Activated CD8-positive, alpha-beta memory T cell treated with anti-CD3 and anti-CD28 coated beads for 1 hour (primary cell): ENCODE results near the gene LRRK1.

Experiments used
- DNase-seq, 2 donors: peaks; one replicate each; pipeline ENCODE4 v3.0.0-alpha.2; 2020; ENCODE audit warnings: low read depth in 1 of 2; ENCODE audit errors: extremely low read depth in 1 of 2

Gene LRRK1

DNA sequence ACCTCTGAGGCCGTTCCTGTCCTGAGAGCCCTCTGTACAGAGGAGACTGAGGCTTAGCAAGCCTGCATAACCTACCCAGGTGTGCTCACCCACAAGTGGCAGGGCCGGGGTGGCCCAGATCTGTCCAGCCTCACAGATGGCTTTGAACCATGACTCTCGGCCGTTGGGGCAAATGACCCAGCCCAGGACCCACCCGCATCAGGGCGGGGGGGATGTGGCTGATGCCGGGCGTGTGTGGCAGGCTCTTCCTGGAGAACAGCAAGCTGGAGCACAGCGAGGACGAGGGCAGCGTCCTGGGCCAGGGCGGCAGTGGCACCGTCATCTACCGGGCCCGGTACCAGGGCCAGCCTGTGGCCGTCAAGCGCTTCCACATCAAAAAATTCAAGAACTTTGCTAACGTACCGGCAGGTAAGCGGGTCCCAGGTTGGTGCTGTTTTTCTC lies 133.5 kb downstream of the LRRK1 start:
- DNase-seq, result no peak

DNA sequence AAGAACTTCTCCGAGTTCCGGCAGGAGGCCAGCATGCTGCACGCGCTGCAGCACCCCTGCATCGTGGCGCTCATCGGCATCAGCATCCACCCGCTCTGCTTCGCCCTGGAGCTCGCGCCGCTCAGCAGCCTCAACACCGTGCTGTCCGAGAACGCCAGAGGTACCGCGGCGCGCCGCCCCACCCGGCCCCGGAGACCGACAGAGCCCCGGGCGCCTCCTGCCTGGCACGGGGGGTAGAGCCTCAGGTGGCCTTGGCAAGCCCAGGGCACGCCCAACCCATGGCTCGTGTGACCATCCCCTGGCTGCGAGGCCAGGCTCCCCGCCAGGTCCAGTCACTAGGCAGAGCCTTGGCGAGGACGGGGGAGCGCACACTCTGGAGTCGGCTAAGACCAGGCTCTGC lies 134.1 kb downstream of the LRRK1 start:
- DNase-seq, result no peak

DNA sequence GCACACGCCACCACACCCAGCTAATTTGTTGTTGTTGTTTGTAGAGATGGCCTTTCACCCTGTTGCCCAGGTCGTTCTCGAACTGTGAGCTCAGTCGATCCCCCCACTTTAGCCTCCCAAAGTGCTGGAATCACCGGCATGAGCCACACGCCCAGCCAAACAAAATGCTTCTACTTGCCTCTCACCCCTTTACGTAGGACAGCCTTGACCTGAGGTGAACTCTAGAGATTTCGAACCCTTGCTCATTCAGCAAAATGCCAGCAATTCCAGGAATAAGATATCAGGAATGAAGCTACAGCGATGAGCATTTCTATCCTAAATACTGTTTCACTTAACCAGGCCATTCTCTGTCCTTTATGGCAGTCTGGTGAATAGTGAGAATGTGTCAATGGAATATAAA lies 135.0 kb downstream of the LRRK1 start:
- no peak for DNase-seq

DNA sequence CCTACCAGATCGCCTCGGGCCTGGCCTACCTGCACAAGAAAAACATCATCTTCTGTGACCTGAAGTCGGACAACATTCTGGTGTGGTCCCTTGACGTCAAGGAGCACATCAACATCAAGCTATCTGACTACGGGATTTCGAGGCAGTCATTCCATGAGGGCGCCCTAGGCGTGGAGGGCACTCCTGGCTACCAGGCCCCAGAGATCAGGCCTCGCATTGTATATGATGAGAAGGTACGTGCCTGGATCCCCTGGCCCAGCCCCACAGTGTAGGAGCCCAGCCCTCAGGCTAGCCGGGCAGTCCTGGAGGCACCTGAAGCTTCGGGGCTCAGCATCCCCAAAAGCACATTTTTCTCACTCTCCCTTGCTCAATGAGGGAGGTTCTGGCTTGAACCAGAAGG lies 135.8 kb downstream of the LRRK1 start:
- no peak for DNase-seq

DNA sequence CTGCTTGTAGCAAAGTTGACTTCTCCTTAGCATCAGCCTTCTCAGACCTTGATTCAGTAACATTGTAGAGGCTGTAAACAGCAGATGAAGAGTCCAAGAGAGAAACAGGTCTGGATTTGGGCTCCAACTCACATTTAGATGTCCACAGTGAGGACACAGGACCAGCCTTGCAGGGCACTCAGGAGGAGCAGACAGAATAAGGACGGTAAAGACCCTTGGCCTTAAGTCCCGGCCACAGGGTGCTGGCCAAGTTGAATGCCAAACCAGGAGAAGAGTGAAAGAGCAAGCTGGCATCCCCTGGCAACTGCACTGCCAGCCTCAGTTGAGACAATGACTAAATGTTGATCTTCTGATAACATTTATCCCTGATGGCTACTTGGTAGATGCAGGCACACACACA lies 136.3 kb downstream of the LRRK1 start:
- DNase-seq, result no peak

DNA sequence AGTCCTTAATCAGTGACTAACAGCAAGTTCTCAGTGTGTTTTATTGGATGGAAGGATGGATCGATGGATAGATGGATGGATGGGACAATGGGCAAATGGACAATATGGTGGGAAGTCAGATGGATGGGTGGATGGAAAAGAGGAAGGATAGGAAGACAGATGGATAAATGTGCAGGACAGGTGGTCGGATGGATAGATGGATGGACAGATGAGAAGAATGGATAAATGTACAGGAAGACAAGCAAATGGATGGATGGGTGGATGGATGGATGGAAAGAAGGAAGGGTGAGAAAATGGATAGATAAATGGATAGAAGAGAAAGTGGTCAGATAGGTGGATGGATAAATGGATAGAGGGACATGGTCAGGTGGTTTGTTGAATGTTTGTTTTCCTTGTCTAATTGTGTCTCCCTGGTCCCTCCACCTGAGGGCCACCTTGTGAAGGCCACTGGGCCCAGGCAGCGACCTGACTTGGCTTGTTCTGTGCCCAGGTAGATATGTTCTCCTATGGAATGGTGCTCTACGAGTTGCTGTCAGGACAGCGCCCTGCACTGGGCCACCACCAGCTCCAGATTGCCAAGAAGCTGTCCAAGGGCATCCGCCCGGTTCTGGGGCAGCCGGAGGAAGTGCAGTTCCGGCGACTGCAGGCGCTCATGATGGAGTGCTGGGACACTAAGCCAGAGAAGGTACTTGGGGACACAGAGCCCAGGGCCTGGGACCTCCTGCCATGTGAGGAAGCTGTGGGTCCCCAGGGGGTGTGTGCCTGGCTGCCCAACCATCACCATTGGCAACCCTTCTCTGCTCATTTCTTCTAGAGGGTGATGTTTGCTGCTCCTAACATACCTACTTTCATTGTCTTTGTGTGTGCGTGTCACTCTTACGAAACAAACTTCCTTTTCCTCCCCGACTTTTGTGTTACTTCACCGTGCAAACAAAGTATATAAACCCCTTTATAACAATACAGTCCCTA lies 137.5 kb downstream of the LRRK1 start:
- DNase-seq, result no peak

DNA sequence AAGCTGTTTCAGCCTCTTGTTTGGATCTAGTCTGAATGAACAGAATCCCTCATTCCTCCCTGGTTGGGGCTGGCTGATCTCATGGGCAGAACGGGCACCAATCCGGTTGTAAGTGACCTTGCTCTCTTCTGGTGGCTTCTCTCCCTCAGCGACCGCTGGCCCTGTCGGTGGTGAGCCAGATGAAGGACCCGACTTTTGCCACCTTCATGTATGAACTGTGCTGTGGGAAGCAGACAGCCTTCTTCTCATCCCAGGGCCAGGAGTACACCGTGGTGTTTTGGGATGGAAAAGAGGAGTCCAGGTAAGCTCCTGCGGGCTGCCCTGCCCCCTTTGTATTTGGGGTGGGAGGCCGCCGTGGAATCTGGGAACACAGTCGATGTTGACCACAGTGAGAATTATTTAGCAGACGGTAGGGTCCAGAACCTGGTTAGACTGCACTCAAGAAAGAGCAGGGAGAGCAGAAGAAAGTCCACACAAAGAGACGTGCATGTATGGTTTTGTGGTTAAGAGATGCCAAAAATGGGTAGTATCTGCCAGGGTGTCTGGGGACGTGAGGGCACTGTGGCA lies 138.8 kb downstream of the LRRK1 start:
- no peak for DNase-seq

DNA sequence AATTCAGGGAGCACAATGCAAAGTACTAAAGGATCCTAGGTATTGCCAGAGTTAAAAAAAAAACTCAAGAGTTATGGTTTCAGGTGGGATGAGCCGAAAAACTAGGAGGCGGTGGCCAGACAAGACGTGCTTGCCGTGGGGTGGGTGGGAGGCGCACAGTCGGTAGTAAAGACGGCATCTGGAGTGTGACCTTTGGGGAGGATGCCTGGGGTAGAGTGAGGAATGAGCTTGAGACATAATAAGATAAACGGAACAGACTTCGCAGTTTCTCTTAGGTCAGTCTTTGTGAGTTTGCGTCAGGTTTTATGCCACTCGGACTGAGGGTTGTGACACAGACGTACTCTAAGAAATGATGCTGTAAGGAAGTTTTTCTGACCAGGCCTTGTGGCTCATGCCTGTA lies 139.6 kb downstream of the LRRK1 start:
- DNase-seq, result no peak

DNA sequence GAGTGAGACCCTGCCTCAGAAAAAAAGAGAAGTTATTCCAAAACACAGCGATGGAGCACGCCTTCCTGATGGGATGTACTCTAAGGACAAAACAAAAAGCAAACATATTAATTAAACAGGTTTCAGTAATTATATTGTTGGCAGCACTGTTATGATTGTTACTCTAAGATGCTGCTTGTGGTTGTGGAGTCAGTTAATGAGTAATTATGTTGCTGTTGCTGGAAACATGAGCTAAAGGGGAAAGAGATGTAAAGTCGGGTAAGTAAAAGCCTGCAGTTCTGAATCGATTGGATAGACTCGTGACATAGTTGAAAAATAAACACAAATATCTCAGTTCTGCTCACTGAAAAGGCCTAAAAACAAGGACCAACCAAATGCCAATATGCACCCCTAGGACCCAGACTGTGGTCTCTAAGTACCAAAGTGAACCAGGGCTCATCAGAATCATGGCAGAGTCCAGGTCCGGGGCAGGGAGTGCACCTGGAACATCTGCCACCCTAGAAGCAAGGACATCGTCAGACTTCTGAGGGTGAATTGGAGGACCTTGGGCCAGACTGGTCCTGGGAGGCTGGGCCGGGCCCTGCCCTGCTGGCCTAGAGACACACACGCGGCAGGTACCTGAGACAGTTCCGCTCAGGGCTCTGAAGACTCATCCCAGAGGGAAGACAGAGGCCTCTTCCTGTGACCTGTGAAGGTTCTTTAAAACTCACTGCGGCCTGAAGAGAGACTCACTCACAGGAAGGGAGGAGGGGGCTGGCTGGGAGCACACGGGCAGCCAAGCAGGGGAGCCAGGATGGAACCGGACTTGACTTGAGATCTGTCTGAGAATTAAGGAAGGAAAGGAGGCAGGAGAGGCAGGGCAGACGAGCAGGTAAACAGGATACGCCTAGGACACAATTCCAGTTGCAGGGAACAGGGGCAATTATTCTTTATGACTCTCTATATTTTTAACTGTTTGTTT lies 140.5 kb downstream of the LRRK1 start:
- no peak for DNase-seq

DNA sequence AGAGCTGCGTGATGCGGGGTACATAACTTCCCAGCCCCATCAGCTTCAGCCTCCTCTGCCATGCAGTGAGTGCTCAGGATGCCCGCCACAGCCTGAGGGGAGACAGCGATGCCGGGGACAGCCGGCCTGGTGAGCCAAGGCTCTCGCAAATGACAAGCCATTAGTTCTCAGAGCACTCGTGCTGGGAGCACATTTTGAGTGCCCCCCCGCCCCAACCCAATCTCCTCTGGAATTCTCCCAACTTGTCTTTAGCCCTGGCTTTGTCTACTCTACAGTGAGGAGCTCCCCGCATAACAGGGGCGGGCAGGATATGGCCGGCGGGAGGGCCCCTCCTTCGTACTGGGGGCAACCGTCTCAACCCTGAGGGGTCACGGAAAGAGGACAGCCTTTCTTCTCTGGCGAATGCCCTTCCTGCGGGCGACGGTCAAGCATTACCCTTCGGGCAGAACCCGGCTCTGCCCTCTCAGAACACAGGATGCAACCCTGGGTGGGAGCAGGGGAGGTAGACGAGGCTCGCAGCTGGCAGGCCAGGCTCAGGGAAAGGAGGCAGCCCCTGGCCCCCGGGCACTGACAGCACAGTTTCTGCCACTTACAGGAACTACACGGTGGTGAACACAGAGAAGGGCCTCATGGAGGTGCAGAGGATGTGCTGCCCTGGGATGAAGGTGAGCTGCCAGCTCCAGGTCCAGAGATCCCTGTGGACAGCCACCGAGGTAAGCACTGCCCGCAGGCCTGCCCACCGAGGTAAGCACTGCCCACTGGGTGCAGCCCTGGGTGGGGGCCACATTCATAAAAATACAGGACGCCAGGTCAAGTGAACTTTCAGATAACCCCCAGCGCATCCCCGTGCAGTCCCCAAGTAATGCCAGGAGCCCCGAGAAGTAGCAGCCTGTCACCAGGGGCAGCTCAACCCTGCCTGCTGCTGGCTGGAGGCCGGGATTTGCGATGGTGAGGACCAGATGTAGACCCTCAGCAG lies 141.7 kb downstream of the LRRK1 start:
- DNase-seq, result no peak

DNA sequence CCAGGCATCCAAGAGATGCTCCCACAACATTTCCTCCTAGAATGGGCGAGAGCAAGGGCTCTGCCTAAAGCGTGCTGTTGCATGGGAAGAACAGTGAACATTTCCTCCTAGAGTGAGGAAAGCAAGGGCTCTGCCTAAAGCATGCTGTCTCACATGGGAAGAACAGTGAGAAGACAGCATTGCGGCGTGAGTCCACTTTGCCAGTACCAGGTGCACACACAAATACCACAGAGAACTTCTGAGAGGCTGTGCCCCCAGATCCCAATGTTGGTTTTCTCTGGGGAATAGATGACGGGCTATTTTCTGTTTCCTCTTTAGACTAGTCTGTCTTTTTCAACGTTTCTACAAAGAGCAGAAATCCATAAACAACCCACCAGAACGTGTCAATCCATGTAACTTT lies 142.9 kb downstream of the LRRK1 start:
- no peak for DNase-seq

DNA sequence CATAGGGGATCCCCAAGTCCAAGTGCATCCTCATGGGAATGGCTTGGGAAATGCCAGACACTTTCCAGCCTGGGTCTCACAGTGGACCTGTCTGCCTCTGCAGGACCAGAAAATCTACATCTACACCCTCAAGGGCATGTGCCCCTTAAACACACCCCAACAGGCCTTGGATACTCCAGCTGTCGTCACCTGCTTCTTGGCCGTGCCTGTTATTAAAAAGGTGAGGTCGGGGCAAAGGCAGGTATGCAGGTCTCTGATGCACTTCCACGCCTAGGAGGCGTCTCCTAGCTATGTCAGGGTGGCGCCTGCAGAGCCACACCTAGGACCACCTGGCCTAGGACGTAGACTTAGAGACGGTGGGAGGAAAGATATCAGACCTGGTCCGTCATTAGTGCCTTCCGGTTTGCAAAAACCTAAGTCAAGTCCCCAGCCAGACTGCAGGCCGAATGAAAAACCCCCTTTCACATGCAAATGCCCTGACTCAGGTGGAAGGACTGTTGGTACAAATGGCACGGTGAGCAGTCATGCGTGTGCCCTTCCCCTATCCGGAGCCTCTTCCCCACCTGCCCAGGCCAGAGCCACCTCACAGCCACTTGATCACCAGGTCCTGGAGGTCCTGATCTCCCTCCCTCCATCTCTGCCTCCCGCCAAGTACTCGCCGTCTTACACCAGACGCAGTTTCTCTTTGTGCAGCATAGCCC lies 143.5 kb downstream of the LRRK1 start:
- DNase-seq, result no peak

DNA sequence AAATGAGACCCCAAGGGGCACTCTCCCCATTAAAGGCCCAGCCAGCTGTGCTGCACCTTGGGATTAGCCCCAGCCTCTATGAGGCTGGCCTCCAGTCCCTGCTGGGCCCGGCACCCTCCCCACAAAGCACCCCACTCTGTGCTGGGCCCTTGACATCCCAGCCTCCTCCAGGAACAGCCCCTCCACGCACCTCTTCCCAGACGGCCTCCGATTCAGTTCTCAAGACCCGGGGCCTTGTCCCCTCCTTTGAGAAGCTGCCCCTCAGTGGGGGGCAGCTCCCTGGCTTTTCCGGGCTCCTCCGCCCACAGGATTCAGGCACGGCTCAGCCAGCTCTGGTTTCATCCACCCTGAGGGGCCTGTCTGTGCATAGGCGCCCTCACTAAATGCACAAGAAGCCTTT lies 144.1 kb downstream of the LRRK1 start:
- DNase-seq, result no peak

DNA sequence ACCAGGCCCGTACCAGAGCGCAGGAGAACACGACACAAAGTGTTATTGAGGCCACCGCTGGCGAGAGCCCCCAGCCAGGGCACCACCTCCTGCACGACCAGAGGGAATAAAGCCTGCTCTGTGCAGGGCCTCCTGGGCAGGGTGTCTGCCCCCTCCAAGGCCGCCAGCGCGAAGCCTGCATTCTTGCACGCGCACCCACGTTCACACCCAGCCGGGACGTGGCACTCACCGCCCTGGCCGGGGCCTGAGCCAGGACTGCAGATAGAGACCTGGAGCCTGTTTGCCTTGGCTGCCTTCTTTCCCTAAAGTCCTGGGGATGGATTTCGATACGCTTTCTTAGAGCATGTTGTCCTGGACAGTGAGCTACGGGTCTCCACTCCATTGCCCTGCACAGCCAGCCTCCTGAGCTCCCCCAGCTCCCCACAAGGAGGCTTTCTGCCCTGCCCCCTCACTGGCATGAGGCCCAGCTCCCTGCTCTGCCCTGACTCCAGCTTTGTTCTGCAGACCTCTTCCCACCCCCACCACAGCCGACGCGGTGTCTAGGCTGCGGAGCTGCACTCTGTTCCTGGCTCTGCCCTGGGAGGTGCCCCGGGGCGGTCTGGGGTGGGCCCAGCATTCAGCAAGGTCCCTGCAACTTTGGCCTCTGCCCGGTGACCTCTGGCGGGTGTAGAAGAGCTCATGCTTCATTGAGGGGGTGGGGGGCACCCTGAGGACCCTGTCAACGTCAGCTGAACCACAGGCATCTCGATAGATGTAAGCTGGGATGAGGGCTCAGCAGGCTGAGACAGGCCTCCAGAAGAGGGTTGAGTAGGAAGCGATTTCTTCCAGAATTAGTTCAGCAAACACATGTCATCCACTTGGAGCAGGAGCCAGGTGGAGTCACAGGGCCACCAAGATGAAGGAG lies 145.0 kb downstream of the LRRK1 start:
- no peak for DNase-seq

DNA sequence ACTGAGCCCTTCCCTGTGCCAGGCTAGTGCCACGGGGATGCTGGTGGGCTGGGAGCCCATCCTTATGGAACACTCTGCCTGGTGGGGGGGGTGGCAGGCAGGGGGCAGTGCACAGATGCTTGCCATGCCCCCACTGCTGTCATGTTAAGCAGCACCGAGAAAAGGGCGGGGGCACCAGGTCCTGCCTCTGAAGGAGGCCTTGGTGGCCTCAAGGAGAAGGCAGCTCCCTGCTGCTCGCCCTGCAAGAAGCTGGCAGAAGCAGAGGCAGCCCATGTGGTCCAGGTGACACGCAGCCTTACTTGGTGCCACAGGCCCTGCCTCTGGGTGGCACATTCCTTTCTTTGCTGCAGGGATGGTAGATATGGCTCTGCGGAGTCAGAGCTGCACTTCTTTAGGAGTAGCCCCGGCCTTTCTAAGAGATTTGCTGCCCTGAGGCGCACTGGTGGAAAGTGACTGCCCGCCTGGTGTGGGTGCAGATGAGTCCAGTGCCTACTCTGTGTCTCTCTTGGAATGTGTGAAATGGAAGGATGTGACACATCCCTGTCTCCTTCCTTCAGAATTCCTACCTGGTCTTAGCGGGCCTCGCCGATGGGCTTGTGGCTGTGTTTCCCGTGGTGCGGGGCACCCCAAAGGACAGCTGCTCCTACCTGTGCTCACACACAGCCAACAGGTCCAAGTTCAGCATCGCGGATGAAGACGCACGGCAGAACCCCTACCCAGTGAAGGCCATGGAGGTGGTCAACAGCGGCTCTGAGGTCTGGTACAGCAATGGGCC lies 145.8 kb downstream of the LRRK1 start:
- DNase-seq, result no peak

DNA sequence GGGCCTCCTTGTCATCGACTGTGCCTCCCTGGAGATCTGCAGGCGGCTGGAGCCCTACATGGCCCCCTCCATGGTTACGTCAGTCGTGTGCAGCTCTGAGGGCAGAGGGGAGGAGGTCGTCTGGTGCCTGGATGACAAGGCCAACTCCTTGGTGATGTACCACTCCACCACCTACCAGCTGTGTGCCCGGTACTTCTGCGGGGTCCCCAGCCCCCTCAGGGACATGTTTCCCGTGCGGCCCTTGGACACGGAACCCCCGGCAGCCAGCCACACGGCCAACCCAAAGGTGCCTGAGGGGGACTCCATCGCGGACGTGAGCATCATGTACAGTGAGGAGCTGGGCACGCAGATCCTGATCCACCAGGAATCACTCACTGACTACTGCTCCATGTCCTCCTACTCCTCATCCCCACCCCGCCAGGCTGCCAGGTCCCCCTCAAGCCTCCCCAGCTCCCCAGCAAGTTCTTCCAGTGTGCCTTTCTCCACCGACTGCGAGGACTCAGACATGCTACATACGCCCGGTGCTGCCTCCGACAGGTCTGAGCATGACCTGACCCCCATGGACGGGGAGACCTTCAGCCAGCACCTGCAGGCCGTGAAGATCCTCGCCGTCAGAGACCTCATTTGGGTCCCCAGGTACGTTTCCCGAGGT lies 146.5 kb downstream of the LRRK1 start:
- no peak for DNase-seq
